ENCODE data around the gene MAP7D3.

DNA sequence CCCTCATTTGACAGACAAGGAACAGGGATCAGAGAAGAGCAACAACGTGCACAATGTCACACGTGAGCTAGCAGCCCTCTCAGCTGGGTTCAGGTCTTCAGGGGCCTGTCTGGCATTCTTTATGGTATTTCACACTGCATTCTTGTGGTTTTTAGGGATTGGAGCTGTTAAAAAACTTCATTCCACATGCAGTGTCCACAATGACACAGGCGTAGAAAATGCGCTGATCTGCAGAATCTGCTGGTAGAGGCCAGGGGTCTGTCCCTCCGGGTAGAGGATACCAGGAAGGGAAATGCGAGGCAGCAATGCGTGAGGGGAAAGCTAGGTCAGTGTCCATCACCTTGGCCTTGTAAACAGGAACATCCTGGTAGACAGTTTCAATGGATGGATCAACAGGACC is 36.6 kb downstream of the MAP7D3 start:
- TF ChIP-seq BRCA1 (IDR thresholded peaks at IDR 0.05; ENCODE audit: low read depth, low read length) (no peak), EZH2 (IDR thresholded peaks at IDR 0.05; ENCODE audit: low read depth, low read length, severe bottlenecking) (no peak), JUND (IDR thresholded peaks at IDR 0.05; ENCODE audit: low read length) (no peak), FOSL1 (IDR thresholded peaks at IDR 0.05; ENCODE audit: insufficient read depth, low read depth, low read length) (no peak), RAD21 (IDR thresholded peaks at IDR 0.05 in 1 of 2, conservative IDR thresholded peaks at IDR 0.05 in 1 of 2; ENCODE audit: low read depth in 2 of 2, low read length in 2 of 2) (no peak)
- TF ChIP-seq, protein P1, sequence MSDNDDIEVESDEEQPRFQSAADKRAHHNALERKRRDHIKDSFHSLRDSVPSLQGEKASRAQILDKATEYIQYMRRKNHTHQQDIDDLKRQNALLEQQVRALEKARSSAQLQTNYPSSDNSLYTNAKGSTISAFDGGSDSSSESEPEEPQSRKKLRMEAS (IDR thresholded peaks at IDR 0.05) = no peak
- TF ChIP-seq, protein P2, sequence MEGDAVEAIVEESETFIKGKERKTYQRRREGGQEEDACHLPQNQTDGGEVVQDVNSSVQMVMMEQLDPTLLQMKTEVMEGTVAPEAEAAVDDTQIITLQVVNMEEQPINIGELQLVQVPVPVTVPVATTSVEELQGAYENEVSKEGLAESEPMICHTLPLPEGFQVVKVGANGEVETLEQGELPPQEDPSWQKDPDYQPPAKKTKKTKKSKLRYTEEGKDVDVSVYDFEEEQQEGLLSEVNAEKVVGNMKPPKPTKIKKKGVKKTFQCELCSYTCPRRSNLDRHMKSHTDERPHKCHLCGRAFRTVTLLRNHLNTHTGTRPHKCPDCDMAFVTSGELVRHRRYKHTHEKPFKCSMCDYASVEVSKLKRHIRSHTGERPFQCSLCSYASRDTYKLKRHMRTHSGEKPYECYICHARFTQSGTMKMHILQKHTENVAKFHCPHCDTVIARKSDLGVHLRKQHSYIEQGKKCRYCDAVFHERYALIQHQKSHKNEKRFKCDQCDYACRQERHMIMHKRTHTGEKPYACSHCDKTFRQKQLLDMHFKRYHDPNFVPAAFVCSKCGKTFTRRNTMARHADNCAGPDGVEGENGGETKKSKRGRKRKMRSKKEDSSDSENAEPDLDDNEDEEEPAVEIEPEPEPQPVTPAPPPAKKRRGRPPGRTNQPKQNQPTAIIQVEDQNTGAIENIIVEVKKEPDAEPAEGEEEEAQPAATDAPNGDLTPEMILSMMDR (IDR thresholded peaks at IDR 0.05; ENCODE audit: control extremely low read depth in 1 of 3, insufficient read depth in 1 of 3, low read depth in 1 of 3, low read length in 3 of 3) = no peak
